Measurements from ENCODE around the gene LRPAP1.

The LRPAP1 gene

GRCh38 chr4:3531318-3531878 is 824 bp downstream of the LRPAP1 start:
- DNase-seq (ENCODE audit: low read depth in 2 of 2) = no peak

- no peak for DNase-seq (ENCODE audit: low read depth in 2 of 2)
These were observed 1.5 kb downstream of the LRPAP1 start for GRCh38 chr4:3530663-3531254.

- DNase-seq (ENCODE audit: low read depth in 2 of 2) = no peak
These were observed 2.2 kb downstream of the LRPAP1 start for GRCh38 chr4:3530051-3530450.

GRCh38 chr4:3529363-3529762 is 2.9 kb downstream of the LRPAP1 start:
- DNase-seq (ENCODE audit: low read depth in 2 of 2) = no peak

- no peak for DNase-seq (ENCODE audit: low read depth in 2 of 2)
These were observed 4.0 kb downstream of the LRPAP1 start for GRCh38 chr4:3527914-3528876.

- no peak for DNase-seq (ENCODE audit: low read depth in 2 of 2)
These were observed 4.9 kb downstream of the LRPAP1 start for GRCh38 chr4:3527101-3527913.

GRCh38 chr4:3526456-3526855 is 5.8 kb downstream of the LRPAP1 start:
- no peak for DNase-seq (ENCODE audit: low read depth in 2 of 2)

GRCh38 chr4:3525532-3526430 is 6.4 kb downstream of the LRPAP1 start:
- DNase-seq (ENCODE audit: low read depth in 2 of 2) = no peak

- DNase-seq (ENCODE audit: low read depth in 2 of 2) = no peak
These were observed 7.3 kb downstream of the LRPAP1 start for GRCh38 chr4:3524920-3525319.

- DNase-seq (ENCODE audit: low read depth in 2 of 2) = no peak
These were observed 7.9 kb downstream of the LRPAP1 start for GRCh38 chr4:3524349-3524748.

- DNase-seq (ENCODE audit: low read depth in 2 of 2) = no peak
These were observed 8.5 kb downstream of the LRPAP1 start for GRCh38 chr4:3523628-3524221.

- no peak for DNase-seq (ENCODE audit: low read depth in 2 of 2)
These were observed 9.0 kb downstream of the LRPAP1 start for GRCh38 chr4:3523146-3523627.

GRCh38 chr4:3522651-3523050 is 9.6 kb downstream of the LRPAP1 start:
- no peak for DNase-seq (ENCODE audit: low read depth in 2 of 2)

GRCh38 chr4:3522326-3522640 is 9.9 kb downstream of the LRPAP1 start:
- DNase-seq (ENCODE audit: low read depth in 2 of 2) = no peak

- DNase-seq (ENCODE audit: low read depth in 2 of 2) = no peak
These were observed 10.4 kb downstream of the LRPAP1 start for GRCh38 chr4:3521621-3522325.

- DNase-seq (ENCODE audit: low read depth in 2 of 2) = no peak
These were observed 11.2 kb downstream of the LRPAP1 start for GRCh38 chr4:3520796-3521600.

- no peak for DNase-seq (ENCODE audit: low read depth in 2 of 2)
These were observed 11.9 kb downstream of the LRPAP1 start for GRCh38 chr4:3520276-3520675.

GRCh38 chr4:3519468-3520264 is 12.6 kb downstream of the LRPAP1 start:
- DNase-seq (ENCODE audit: low read depth in 2 of 2) = no peak

All from stimulated activated CD8-positive, alpha-beta memory T cell treated with anti-CD3 and anti-CD28 coated beads, Interleukin-7, amount 100 ng/mL, for 4 hours (primary cell).